VCaP (cell line): ENCODE results near the gene TTLL7.
A peak's percentile ranks its signal among the peaks of the same experiment; 100 is the strongest.

ENCODE experiments used
- H3K27ac ChIP-seq: fragments of 450-650 bp; 2 replicates; pipeline ENCODE4 v1.5.1; 2017
- TF ChIP-seq, protein P1 (sequence below): fragments of 450-650 bp; conservative IDR thresholded peaks from 2 replicates; pipeline ENCODE4 v1.5.1; 2017; ENCODE audit warnings: mild to moderate bottlenecking, moderate library complexity

The TTLL7 gene

DNA sequence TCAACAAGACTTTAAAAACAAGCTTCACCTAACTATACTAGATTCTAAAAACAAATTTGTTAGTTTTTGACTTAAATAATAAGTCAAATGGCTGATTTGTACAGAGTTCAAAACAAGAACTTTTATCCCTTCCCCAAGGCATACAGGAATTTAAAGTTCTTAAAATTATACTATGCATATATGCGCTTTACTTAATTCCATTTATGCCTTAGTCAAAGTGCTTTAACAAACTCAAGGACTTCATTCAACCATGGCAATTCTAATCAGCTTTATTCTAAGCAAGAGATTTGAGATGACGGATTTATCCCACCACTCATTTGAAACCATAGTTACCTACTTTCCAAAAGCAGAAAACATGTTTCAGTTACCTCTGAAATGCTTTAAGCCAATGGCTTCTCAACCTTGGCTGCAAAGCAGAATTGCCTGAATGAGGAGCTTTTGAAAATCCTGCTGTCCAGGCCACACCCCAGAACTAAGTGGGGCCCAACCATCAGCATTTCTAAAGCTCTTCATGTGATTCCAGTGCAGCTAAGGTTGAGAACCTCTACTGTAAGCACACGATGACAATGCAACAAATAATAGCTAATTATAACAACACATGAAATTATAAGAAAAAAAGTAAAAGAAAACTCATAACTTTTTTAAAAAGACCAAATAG, 44.6 kb downstream of the TTLL7 start:
- no peak overlapping the region for H3K27ac ChIP-seq
- TF ChIP-seq, protein P1, sequence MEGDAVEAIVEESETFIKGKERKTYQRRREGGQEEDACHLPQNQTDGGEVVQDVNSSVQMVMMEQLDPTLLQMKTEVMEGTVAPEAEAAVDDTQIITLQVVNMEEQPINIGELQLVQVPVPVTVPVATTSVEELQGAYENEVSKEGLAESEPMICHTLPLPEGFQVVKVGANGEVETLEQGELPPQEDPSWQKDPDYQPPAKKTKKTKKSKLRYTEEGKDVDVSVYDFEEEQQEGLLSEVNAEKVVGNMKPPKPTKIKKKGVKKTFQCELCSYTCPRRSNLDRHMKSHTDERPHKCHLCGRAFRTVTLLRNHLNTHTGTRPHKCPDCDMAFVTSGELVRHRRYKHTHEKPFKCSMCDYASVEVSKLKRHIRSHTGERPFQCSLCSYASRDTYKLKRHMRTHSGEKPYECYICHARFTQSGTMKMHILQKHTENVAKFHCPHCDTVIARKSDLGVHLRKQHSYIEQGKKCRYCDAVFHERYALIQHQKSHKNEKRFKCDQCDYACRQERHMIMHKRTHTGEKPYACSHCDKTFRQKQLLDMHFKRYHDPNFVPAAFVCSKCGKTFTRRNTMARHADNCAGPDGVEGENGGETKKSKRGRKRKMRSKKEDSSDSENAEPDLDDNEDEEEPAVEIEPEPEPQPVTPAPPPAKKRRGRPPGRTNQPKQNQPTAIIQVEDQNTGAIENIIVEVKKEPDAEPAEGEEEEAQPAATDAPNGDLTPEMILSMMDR = no peak

- TF ChIP-seq, protein P1 = no peak
Observed at GRCh38 chr1:83950106-83950661, 48.7 kb downstream of the TTLL7 start.

DNA sequence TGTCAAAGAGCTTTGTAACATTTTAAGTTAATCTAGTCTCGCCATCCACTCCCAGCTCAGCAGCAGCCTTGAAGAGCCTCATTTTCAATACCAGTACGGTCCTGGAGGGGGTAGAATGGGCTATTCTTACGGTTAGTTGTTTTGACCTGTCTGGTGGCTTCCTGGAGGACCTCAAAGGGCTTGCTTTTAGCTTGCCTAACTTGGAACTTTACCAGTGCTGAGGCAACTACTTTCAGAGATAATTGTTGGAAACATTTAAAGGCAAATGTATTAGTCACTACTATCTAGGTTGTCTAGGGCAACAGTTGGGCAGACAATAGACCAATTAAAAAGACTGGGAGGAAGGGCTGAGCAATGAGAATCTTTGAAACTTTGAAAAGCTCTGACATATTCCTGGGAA, 56.0 kb downstream of the TTLL7 start:
- TF ChIP-seq, protein P1 = no peak
- no peak overlapping the region for H3K27ac ChIP-seq

More at GRCh38 chr1:83950106-83950661, 48.7 kb downstream of the TTLL7 start:
- peak overlapping the region; percentile 37 for H3K27ac ChIP-seq

GRCh38 chr1:83934550-83934949, 64.4 kb downstream of the TTLL7 start:
- TF ChIP-seq, protein P1 = no peak
- H3K27ac ChIP-seq = no peak overlapping the region

DNA sequence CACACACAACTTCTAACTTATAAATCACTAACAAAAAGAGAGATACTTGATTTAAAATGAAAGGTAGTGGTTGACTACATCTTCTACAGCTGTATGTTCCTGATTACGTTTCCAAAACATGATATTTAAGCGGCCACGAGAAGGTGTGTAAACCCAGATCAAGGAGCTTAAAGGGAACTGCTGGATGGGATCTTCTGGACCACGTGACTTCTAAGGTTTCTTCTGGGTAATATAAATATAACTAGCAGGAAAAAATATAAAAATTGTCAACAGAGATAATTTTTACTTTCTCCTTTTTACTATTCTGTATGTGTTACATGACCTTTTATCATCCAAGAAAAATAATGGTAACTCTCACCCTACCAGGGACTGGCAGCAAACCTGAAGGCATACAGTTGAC, 66.2 kb downstream of the TTLL7 start:
- TF ChIP-seq, protein P1 = no peak
- H3K27ac ChIP-seq = no peak overlapping the region

GRCh38 chr1:83932281-83932680, 66.7 kb downstream of the TTLL7 start:
- TF ChIP-seq, protein P1 = no peak
- no peak overlapping the region for H3K27ac ChIP-seq

GRCh38 chr1:83931658-83932253, 67.2 kb downstream of the TTLL7 start:
- no peak overlapping the region for H3K27ac ChIP-seq
- TF ChIP-seq, protein P1 = peak; percentile 84
